NT2/D1 (cell line): ENCODE results near the gene WDHD1.

Source experiments
- SUZ12 ChIP-seq: IDR thresholded peaks from 2 replicates; pipeline ENCODE4 v1.6.1; 2011; ENCODE audit not compliant: insufficient read length, insufficient read depth; ENCODE audit errors: extremely low read depth
- YY1 ChIP-seq: IDR thresholded peaks from 2 replicates; pipeline ENCODE4 v1.6.1; 2011; ENCODE audit not compliant: insufficient read length, insufficient read depth
- ZNF274 ChIP-seq: IDR thresholded peaks from 2 replicates; pipeline ENCODE4 v1.6.1; 2011; ENCODE audit warnings: mild to moderate bottlenecking, low read depth, low read length

GRCh38 chr14:55070981-55071411 lies 44.1 kb upstream of the WDHD1 start:
- TF ChIP-seq ZNF274 (no peak), YY1 (no peak), SUZ12 (no peak)
